Measurements from ENCODE around the gene STS. TPM values are rescaled to one million over a fixed set of nuclear protein-coding genes. Genes with fewer than 3 reads are reported as not detected.

Gene STS
- total RNA-seq, 2 experiments from 2014 or later, result 0.47 to 0.50 TPM

GRCh38 chrX:7147978-7148854 lies 704 bp downstream of the STS start, which contains the start of gene PUDP:
Gene PUDP (minus strand): TSS chrX:7148153. CDS start chrX:7148113, 40 bp downstream.
- no peaks in the 10 kb centered on the region for H3K27me3 ChIP-seq (ENCODE audit: control insufficient read depth in 1 of 2, insufficient read depth in 2 of 2, low read length in 2 of 2)
- no peaks in the 10 kb centered on the region for H3K36me3 ChIP-seq (ENCODE audit: insufficient read depth, low read length)
- DNase-seq (peak; percentile 62 to 94 (median 86)), ATAC-seq (ENCODE audit: poor library complexity) (peak; percentile 80)
- H3K4me3 ChIP-seq (ENCODE audit: low read length), result peak within 1 kb of the TSS; percentile 98
- H3K9me3 ChIP-seq (ENCODE audit: control insufficient read depth in 1 of 2, insufficient read depth in 1 of 2, low read length in 2 of 2), result no peaks in the 10 kb centered on the region
- Mint-ChIP-seq H3K9me3 (no peaks in the 10 kb centered on the region), H3K4me3 (peak within 1 kb of the TSS; percentile 93), H3K36me3 (ENCODE audit: low read depth) (peaks cover 5% of the 10 kb centered on the region), H3K27me3 (no peaks in the 10 kb centered on the region), H3K27ac (peak within 1 kb of the TSS; percentile 93), H3K4me1 (ENCODE audit: low read depth) (peaks cover 22% of the 10 kb centered on the region)
- peak within 1 kb of the TSS; percentile 58 to 72 for H3K27ac ChIP-seq (ENCODE audit: low read depth in 1 of 2, low read length in 2 of 2)
- TF ChIP-seq CTCF (IDR thresholded peaks at IDR 0.05), result no peak
- ChIA-PET CTCF (interaction anchor here (1.2 kb wide), 1 partner anchor 10 kb away, joined by 3 read pairs; no protein-coding TSS in a partner anchor), POLR2A (interaction anchor here (0.6 kb wide), 1 partner anchor 238 kb away, joined by 3 read pairs; no protein-coding TSS in a partner anchor)
- peaks cover 10% of the 10 kb centered on the region for H3K4me1 ChIP-seq (ENCODE audit: insufficient read depth, low read length)
- intact Hi-C loops (cut with DNase I, micrococcal nuclease), result loop anchor here in 1 of 2 experiments (10.0 kb wide), 1 partner anchor 777 kb away; the partner anchor contains the start of gene PNPLA4

- H3K9me3 Mint-ChIP-seq, result no peaks in the 10 kb centered on the region
Observed at GRCh38 chrX:7149411-7149810, 1.9 kb downstream of the STS start.

GRCh38 chrX:7153231-7153630 lies 5.7 kb downstream of the STS start:
- intact Hi-C loops (cut with DNase I, micrococcal nuclease), result no loop called here
- ATAC-seq (ENCODE audit: poor library complexity) (no peak), DNase-seq (no peak)
- Histone ChIP-seq H3K36me3 (ENCODE audit: insufficient read depth, low read length) (no peaks in the 10 kb centered on the region), H3K27me3 (ENCODE audit: control insufficient read depth in 1 of 2, insufficient read depth in 2 of 2, low read length in 2 of 2) (no peaks in the 10 kb centered on the region), H3K9me3 (ENCODE audit: control insufficient read depth in 1 of 2, insufficient read depth in 1 of 2, low read length in 2 of 2) (no peaks in the 10 kb centered on the region), H3K27ac (ENCODE audit: low read depth in 1 of 2, low read length in 2 of 2) (no peak overlapping the region), H3K4me3 (ENCODE audit: low read length) (no peak overlapping the region), H3K4me1 (ENCODE audit: insufficient read depth, low read length) (peaks cover 6% of the 10 kb centered on the region)
- POLR2A ChIA-PET, result no interaction called here
- no peak for TF ChIP-seq CTCF (IDR thresholded peaks at IDR 0.05)
- Mint-ChIP-seq H3K4me3 (no peak overlapping the region), H3K36me3 (ENCODE audit: low read depth) (peaks cover 4% of the 10 kb centered on the region), H3K4me1 (ENCODE audit: low read depth) (no peaks in the 10 kb centered on the region), H3K27ac (no peak overlapping the region), H3K27me3 (no peaks in the 10 kb centered on the region), H3K9me3 (no peaks in the 10 kb centered on the region)
- CTCF ChIA-PET, result no interaction called here

More at GRCh38 chrX:7149411-7149810, 1.9 kb downstream of the STS start:
- TF ChIP-seq CTCF (IDR thresholded peaks at IDR 0.05), result no peak
- H3K9me3 ChIP-seq (ENCODE audit: control insufficient read depth in 1 of 2, insufficient read depth in 1 of 2, low read length in 2 of 2), result no peaks in the 10 kb centered on the region
- peak overlapping the region; percentile 93 for H3K4me3 Mint-ChIP-seq
- peaks cover 10% of the 10 kb centered on the region for H3K4me1 ChIP-seq (ENCODE audit: insufficient read depth, low read length)
- no peaks in the 10 kb centered on the region for H3K27me3 Mint-ChIP-seq
- peaks cover 18% of the 10 kb centered on the region for H3K4me1 Mint-ChIP-seq (ENCODE audit: low read depth)
- H3K27ac Mint-ChIP-seq, result no peak overlapping the region
- H3K36me3 Mint-ChIP-seq (ENCODE audit: low read depth), result peaks cover 5% of the 10 kb centered on the region
- no peak overlapping the region for H3K27ac ChIP-seq (ENCODE audit: low read depth in 1 of 2, low read length in 2 of 2)
- ChIA-PET CTCF (no interaction called here), POLR2A (no interaction called here)
- no peak for DNase-seq
- H3K27me3 ChIP-seq (ENCODE audit: control insufficient read depth in 1 of 2, insufficient read depth in 2 of 2, low read length in 2 of 2), result no peaks in the 10 kb centered on the region
- no peak overlapping the region for H3K4me3 ChIP-seq (ENCODE audit: low read length)
- no peaks in the 10 kb centered on the region for H3K36me3 ChIP-seq (ENCODE audit: insufficient read depth, low read length)
- ATAC-seq (ENCODE audit: poor library complexity), result no peak
- intact Hi-C loops (cut with DNase I, micrococcal nuclease), result loop anchor here in 1 of 2 experiments (10.0 kb wide), 1 partner anchor 775 kb away; the partner anchor contains the start of gene PNPLA4
